Hippocampal formation (tissue), 2 donors: Measurements from ENCODE around the gene MAP4K4.

Experiments used
- DNase-seq, 2 donors: peaks; one replicate each; lab custom pipeline; 2025; lab: John Stamatoyannopoulos, UW

Gene MAP4K4

DNA sequence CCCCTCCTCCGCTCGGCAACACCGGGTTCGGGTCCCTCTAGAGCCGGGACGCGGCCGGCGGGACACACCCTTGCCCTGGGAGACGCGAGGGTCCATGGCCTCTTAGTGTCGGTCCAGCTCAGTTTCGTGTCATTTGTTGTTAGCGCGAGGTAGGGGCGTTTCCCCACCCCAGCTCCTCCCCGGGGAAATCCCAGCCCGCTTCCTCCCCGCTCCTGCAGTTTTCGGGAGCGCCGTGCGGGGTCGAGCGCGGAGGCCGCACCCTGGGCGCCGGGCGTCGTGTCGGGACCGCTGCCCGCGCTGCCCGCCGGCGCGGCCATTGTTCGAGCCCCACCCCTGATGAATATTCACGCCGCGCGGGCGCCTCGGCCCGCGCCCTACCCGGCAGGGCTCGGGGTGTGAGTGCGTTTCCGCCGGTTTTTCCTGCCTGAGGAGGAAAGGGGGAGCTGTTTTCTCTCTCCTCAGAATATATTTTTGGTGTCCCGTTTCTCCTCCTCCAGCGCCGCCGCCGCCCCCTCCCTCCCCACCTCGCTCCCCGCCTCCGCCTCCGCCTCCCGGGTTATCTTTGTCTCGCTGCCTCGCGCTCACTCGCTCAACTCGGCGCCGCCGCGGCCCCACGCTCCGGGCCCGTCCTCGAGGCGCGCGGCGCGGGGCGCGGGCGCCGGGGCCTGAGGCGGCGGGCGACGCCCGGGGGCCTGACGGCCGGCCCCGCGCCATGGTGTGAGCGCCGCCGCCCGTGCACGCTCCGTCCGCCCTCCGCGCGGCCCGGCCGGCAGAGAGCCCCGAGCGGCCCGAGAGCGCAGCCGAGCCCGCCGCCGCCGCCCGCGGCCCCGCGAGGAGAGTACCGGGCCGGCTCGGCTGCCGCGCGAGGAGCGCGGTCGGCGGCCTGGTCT lies at the start of gene MAP4K4:
TSS of gene MAP4K4 (plus strand) at position 584 of the 890 bp plus-strand sequence. CDS start 374 bp downstream, outside the sequence.
- peak; percentile 81 to 95 for DNase-seq

DNA sequence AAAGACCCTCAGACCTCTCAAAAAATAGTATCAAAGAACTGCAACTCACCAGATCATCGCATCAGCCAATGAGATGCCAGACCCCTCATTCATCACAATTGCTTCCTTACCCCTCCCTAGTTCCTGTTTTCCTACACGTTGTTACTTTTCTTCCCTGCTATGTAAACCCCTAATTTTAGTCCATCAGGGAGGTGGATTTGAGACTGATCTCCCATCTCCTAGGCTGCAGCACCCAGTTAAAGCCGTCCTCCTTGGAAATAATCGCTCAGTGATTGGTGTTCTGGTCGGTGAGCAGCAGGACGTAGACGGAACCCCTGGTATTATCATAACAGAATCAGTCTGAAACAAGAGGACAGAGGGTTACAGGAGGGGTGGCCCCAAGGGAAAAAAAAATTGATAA lies 44.0 kb upstream of the MAP4K4 start:
- no peak for DNase-seq

DNA sequence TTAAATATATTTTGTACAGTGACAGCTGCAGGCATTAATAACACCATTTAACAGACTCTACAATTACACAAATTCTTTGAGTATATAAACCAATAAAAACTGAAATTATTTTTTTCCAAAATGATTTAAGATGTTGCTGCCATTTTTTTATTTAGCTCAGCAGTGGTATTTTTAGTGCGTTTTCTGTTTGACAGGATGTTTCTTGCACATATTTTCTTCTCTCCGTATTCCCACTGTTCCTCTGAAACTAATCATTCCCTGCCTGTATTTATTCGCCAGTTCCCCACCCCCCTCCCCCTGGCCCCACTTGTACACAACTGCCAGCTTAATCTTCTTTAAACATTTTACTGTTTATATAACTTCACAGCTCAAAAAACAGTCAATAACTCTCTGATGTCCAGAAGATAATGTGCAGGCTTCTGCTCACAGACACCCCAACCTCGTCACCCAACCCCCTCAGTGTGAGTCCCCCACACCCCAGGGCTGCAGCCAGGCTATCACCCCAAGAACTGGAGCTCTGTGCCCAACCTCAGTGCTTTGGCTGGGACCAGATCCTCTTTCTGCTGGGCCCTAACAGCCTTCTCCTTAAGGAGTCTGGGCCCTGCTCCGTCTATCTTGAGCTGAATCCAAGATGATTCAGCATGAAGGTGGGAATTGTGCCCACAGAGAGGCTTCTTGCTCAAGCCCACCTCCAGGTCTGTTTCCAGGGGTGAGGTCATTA lies 41.6 kb upstream of the MAP4K4 start:
- no peak for DNase-seq

DNA sequence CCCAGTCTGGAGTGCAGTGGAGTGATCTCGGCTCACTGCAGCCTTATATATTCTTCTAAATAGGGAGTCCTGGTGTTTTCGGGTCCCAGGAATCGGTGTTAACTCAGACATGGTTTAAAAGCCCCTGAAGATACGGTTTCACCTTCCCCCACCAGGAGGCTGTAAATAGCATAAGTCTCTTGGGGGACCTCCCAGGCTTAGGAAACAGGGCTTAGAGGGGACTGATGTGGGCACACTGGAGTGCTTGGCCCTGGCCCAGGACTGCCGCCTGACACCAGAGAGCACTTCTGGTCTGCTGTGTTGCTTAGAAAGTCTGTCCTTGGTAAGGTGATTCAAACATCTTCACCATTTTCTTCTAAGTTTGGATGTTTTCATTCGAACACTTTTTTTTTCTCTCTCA lies 39.7 kb upstream of the MAP4K4 start:
- DNase-seq, result no peak

DNA sequence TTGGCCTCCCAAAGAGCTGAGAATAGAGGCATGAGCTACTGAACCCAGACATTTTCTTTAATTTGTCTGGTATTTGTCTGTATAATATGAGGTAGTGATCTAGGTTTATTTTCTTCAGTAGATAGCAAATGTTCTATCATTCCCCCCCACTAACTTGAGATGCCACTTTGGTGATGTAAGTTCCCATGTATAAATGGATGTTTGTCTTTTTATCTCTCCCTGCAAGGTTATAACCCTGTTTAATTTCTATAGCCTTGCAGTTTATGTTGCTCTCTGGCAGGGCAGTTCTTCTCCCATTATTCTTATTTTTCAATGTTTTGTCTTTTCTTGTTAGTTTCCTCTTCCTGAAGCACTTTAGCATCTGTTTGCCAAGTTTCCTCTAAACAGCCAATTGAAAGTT lies 39.1 kb upstream of the MAP4K4 start:
- no peak for DNase-seq

DNA sequence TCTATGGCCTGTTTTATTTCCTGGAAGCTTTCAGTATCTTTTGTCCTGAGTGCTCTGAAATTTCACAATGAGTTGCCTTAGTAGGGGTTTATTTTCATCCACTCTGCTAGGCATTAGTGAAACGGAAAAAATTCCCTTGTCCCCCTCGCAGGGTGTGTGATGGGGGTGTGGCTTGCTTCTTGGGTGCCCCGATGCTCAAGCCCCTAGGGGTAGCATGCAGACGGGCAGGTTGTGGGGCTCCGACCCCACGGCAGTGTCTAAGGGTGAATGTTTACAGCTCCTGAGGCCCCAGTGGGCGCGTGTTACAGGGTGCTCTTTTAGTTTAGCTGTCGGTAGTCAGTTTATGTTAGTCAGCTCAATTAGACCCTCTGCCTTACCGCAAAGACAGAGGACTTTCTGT lies 32.2 kb upstream of the MAP4K4 start:
- DNase-seq, result no peak

DNA sequence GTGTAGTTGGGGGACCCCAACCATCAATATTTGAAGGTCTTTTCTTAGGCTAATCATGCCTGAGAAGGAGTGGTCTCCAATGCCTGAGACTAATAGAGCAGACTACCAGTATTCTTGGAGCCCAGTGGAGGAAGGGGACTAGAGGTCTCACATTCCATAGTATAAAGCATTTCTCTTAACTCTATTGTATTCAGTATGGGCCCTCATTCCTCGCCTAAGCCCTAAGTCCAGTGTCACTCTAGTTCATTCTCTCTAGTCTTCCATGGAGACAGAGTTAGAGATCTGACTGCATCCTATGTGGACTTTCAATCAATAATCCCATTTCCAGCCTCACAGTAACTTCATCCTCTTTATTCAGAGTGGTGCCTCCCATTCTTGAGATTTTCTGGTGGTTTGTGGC lies 29.7 kb upstream of the MAP4K4 start:
- no peak for DNase-seq

DNA sequence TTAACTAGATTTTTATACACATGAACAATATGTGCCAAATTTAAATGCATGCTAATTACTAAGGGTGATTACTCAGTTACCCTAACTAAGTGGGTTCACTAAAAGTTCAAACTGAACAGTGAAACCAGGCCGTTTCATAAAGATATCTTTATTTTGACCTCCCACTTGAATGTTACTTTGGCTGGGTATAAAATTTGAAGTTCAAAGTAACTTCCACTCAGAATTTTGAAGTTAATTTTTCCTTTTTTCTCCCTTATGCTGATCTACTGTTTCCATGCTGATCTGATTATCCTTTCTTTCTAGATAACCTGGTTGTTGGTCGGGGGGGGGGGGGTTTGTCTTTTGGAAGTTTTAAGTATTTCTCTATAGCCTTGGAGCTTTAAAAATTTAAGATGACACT lies 25.5 kb upstream of the MAP4K4 start:
- no peak for DNase-seq

DNA sequence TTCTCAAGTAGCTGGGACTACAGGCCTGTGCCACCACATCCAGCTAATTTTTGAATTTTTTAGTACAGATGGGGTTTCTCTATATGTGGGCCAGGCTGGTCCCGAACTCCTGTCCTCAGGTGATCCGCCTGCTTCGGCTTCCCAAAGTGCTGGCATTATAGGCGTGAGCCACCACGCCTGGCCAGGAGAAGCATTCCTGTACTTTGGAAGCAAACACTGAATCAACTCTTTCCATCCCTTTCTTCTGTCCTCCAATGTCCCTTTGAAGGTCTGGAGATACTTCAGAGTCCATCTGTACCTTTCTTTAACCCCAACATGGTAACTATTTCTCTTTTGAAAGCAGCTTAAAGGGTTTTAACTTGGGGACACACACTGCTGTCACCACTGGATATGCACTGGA lies 23.6 kb upstream of the MAP4K4 start:
- DNase-seq, result no peak

DNA sequence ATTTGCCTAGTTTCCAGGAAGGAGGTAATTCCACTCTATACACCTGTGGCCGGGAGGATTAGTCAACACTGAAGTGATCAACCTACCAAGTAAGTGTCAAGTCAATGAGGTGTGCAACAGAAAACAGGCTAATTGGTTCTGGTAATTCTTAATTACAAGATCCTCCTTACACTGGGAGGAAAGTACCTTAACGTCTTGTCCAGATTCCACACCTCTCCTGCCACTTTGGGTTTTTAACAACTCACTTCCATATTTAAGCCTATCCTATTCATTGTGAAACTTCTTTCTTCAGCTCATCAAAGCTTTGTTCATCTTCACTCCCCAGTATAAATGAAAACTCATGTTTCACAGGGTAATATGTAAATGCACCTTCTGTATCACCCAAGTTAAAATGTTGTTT lies 22.0 kb upstream of the MAP4K4 start:
- DNase-seq, result no peak

DNA sequence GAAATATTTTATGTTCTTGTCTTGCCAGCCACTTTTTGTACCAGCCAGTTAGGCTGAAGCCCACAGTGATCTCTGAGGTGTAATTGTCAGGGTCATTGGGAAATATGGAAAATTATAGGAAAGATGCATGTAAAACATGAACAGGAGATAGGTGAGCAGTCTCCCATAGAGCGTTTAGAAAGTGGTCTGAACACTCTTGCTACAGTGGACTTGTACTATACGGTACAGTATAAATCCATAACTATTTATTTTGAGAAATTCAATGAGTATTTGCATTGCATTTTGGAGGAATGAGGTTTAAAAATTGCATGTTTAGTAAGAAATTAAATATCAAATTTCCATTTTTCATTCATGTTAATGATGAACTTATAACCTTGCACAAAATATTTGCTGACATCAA lies 20.8 kb upstream of the MAP4K4 start:
- no peak for DNase-seq

DNA sequence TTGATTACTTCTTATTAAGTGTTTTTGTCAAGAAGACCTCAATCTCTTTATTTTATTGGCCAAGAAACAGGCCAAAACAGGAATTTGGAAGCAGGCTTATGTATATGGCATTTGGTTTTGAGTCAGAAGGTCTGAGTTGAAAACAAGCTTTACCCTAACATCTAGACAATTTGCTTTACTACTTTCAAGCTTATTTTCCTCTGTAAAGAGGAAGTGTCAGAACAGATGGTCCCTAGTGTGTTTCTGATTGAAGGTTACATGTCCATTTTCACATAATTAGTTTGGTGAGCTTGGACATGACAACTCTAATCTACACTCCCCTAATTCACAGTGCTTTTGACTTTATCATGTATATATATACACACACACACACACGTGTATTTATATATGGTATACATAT lies 19.8 kb upstream of the MAP4K4 start:
- no peak for DNase-seq

DNA sequence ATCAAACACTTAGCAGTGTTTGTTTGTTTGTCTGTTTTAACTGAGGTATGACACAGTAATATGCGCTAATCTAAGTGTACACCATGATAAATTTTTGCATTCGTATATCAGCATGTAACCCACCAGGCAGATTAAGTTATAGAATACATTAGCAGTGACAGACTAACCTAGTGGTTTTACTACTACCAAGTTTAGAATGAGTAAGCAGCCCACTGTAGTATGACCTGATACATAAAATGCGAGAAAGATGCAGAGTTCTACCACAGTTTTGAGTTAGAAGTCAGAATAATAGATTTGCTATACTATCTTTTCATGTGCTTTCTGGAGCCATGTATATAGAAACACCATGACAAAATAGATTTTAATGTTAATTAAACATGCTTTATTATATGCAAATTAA lies 19.1 kb upstream of the MAP4K4 start:
- DNase-seq, result no peak

DNA sequence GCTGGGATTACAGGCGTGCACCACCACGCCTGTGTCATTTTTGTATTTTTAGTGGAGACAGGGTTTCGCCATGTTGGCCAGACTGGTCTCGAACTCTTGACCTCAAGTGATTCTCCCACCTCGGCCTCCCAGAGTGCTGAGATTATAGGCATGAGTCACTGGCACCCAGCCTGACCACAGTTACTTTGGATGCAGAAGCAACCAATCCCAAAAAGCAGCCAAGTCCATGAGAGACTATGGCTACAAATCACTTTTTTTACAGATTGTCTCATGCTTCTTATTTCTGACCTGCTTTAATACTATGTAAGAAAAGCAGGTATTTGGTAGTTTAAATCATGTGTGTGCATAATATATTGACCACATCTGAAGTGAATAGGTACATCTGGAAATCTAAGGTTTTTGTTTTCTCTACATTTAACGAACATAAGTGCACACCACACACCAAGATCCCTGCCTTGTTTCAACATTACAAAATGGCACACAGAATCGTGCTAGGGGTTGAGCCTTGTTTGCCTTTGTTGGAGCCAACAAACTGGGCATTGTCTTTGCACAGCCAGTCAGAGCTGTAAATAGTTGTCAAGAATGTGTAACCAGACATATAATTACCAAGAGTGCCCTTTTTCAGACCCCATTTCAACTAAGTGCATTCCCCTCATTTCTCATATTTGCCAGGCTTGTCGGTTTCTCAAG lies 18.3 kb upstream of the MAP4K4 start:
- no peak for DNase-seq

DNA sequence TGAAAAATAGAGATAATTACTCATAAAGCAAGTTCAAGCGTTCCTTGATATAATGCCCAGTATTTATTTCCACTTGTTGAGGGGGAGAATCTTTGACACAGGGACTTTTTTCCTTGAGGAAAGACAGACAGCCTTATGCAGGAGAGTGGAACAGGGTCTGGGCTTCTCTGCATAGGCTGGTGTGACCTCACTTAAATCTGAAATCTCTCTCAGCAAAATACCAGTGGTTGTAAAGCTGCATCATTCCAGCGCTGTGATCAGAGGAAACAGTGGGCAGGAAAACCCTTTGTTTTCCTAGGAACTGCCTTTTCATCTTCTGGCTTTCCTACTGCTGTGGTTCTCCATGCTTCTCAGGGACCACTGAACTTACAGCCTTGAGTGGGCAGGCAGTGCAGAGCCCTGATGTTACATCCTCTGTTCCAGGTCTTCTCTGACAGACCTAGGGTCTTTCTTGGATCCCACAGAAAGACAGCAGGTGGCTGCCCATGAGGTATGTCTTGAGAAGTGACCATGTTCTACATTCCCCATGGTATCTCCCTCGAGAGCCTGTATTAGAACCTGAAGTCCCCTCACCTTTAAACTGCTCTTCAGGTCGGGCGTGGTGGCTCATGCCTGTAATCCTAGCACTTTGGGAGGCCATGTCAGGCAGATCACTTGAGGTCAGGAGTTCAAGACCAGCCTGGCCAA lies 17.6 kb upstream of the MAP4K4 start:
- DNase-seq, result no peak

DNA sequence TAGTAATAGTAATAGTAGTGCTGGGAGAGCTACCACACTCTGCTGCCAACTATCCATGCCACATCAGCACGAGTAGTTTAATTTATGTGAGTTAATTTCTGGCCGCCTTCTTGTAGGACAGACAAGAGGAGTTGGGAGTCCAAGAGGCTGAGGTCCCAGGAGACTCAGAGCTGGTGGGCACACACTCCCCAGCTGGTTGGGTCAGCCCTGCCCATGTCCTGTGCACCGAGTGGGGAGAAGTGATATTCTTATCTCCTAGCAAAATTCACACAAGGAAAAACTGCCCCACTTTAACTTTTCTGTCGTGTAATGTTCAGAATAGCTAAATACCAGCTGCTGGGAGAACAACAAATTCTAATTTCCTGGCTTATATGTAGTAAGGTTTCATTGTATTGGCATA lies 15.2 kb upstream of the MAP4K4 start:
- DNase-seq, result no peak

DNA sequence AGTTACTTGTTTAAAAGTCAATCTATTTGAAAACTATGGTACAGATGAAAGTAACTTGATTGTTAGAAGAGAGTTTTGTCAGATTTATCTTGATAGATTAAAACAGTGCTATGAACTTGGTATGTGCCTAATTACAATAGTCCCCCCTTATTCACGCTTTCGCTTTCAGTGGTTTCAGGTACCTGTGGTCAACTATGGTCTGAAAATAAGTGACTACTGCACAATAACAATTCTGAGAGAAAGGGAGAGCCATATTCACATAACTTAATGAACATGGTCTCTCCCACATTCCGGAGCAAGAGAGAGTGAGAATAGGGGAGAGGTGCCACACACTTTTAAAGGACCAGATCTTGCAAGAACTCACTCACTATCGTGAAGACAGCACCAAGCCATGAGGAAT lies 13.2 kb upstream of the MAP4K4 start:
- no peak for DNase-seq

DNA sequence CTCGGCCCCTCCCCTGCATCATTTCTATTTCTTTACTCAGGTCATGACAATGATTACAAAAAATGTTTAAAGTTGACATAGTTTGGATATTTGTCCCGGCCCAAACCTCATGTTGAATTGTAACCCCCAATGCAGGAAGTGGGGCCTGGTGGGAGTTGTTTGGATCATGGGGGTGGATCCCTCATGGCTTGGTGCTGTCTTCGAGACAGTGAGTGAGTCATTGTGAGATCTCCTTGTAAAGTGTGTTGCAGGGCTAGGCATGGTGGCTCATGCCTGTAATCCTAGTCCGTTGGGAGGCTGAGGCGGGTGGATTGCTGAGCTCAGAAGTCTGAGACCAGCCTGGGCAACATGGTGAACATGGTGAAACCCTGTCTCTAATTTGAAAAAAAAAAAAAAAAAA lies 9.2 kb upstream of the MAP4K4 start:
- no peak for DNase-seq

DNA sequence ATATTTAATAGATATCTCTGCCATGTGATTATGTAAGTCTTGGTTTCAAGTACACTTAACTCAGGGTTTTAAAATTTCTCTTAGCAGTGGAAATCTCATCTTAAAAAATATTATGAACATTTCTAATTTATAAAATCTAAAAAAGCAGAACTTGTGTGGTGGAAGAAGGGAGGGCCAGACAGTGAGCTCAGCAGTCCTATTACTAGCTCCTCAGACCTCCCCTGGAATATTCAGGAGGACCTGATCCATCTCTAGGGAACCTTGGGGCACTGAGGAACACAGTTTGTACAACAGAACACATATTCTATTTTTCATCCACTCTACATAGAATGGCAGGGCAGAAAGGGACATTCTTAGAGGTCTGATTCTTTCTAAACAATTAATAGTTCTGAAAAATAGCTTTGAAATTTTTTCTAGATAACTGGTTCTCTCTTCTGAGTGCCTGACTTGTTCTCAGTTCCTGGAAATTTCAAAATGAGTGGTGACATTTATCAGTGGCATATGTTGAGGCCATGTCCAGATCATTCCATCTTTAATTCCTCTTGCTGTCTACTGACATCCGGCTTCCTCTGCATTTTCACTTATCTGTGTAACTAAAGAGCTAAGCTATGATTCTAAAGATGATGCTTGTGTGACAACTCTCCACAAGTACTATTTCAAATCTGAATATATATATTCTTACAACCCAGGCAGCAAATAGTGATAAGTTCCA lies 8.2 kb upstream of the MAP4K4 start:
- no peak for DNase-seq

DNA sequence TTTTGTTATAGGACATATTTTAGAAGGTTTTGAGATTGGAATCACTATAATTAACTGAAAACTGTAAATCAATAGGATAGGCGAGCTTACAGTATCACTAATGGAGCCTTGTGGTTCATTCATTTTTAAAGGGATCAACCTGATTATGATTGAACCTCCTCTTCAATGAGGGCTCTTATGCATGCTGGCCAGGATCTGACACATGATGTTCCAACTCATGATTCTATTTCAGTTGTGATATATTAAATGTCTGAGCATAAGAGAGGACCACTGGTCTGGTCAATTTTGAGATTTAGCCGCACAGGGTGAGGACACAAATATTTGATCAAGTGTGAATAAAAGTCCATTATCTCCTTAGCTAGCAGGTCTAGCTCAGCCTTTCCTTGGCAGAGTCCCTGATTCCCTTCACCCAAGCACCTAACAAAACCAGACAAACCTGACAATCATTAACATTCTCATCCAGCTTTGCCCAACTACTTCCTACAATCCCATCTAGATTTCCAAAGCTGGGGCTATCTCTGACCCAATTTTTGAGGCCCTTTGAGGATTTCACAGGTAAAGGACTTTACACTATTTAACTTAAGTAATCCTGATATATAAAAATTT lies 6.9 kb upstream of the MAP4K4 start:
- DNase-seq, result no peak

DNA sequence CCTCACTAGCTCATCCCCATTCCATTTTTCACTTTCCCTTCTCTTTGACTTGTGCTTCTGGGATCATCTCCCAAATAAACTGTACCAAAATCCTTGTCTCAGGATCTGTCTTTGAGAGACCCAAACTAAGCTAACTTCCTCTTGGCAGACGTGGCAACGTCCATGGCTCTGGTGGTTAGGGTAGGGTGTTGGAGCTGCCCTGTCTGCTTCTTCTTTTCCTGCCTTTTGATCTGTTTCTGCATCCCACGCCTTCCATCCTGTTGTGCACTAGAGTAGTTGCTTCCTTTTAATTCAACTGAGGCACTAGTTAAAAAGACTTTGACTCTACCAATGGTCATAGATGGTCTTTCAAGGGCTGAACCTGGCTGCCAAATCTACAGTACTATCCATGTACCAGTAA lies 5.5 kb upstream of the MAP4K4 start:
- no peak for DNase-seq
